Measurements from ENCODE around the gene WSCD1.

The WSCD1 gene

DNA sequence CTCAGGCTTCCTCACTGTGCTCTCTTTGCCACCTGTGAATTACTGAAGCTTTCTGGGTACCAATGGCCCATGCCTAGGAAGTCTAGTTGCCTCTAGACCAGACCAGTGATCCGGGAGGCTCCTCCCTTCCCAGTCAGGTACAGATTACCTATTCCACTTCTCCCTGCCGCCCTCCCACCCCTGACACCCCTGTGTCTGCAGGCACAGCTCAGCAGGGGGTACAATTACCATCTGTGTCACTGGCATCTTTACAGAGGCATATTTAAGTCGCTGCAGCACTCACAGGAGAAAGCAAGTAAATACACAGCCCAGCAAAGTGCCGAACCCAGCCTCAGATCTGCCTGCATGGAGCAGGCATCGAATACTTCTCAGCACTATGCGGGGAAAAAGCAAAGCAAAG lies 5.3 kb upstream of the WSCD1 start:
- no peak for DNase-seq (ENCODE audit: low read depth, low spot score)
- H3K4me3 ChIP-seq (ENCODE audit: low read depth, low read length) = no peak overlapping the region
- ChIA-PET CTCF (no interaction called here), POLR2A (no interaction called here)
- TF ChIP-seq CTCF (IDR thresholded peaks at IDR 0.05; ENCODE audit: insufficient read depth, low read length, missing control alignments) = no peak

DNA sequence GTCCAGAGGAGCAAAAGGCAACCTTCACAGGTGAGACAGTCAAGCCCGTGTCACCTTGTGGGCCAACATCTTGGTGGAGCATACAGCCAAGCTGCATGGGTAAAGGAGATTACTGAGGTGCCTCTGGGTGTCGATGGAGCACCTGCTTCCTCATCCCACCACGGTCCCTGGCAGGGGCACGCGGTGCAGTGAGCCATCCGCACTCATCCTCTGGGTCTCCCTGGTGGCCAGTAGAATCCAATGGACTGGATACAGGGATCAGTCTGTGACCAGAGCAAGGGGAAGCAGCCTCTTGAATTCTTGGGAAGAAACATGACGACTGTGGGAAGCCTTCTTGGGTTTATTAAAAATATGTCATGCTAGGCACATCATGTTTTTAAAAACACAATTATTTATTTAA lies 4.8 kb upstream of the WSCD1 start:
- POLR2A ChIA-PET = no interaction called here
- CTCF ChIA-PET = no interaction called here
- no peak for TF ChIP-seq CTCF (IDR thresholded peaks at IDR 0.05; ENCODE audit: insufficient read depth, low read length, missing control alignments)

DNA sequence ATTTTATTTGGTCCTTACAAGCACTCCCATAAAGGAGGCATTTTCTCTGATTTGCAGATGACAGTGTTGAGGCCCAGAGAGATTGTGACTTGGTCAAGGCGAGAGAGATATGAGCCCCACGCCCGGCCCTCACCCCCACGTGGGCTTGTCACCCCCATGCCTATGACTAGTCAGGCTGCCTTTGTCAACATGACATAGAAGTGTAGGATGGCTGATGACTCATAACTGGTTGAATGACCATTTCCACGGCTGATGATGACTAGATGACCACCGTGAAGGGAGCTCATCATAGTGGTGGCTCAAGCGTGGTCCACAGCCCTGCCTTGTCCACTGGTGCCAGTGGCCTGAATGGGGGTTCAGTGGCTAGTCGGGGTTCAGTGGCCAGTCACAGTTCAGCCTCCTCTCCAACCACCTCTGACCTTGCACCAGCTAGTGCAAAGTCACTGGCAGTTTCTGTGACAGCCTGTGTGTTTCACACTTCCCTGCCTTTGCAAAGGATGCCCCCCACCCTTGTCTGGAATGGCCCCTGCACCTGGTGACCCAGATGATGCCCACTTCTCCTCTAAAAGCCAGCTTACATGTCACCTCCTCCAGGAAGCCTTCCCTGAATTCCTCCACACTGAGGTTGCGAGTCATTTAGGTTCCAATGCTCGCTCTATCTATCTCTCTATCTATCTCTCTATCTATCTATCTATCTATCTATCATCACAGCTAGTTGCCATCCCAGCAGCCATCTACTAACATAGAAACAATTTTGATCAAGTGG lies 3.8 kb upstream of the WSCD1 start:
- ChIA-PET POLR2A (no interaction called here), CTCF (no interaction called here)
- H3K4me3 ChIP-seq (ENCODE audit: low read depth, low read length) = no peak overlapping the region
- no peak for TF ChIP-seq CTCF (IDR thresholded peaks at IDR 0.05; ENCODE audit: insufficient read depth, low read length, missing control alignments)
- no peak for DNase-seq (ENCODE audit: low read depth, low spot score)

More for the DNA sequence above, 4.8 kb upstream of the WSCD1 start:
- no peak overlapping the region for H3K4me3 ChIP-seq (ENCODE audit: low read depth, low read length)
- no peak for DNase-seq (ENCODE audit: low read depth, low spot score)

- DNase-seq (ENCODE audit: low read depth, low spot score) = no peak
- TF ChIP-seq CTCF (IDR thresholded peaks at IDR 0.05; ENCODE audit: insufficient read depth, low read length, missing control alignments) = no peak
- ChIA-PET POLR2A (no interaction called here), CTCF (no interaction called here)
- no peak overlapping the region for H3K4me3 ChIP-seq (ENCODE audit: low read depth, low read length)
These were observed 3.1 kb upstream of the WSCD1 start for GRCh38 chr17:6067060-6067459.

- CTCF ChIA-PET = no interaction called here
- POLR2A ChIA-PET = no interaction called here
- H3K4me3 ChIP-seq (ENCODE audit: low read depth, low read length) = no peak overlapping the region
- no peak for DNase-seq (ENCODE audit: low read depth, low spot score)
- no peak for TF ChIP-seq CTCF (IDR thresholded peaks at IDR 0.05; ENCODE audit: insufficient read depth, low read length, missing control alignments)
These were observed 292 bp downstream of the WSCD1 start for GRCh38 chr17:6070430-6070912.

DNA sequence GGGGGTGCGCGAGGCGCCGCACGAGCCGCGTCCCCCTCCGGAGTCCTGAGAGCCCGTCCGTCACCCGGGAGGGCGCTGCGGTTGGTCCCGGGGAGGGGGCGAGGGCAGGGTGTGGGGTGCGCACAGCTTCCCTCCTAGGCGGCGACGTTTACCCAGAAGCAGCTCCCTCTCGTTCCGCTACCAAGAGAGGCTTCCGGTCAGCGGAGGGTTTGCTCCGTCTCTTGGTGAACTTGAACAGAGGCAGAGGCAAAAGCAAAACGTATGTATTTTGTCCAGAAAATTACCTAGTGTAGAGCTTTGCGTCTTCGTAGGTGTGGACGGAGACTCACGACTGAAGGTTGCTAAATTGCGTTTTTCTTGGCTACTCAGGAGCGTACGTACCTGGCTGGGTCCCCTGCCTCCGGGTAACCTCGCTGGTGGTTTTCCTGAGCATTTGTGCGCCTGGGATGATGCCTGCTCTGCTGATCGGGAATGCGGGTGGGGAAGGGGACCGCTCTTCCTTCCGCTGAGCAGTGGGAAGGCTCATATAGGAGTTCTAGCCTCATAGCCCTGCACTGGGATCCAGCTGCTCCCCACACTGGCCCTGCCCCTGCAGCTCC lies 833 bp downstream of the WSCD1 start:
- H3K4me3 ChIP-seq (ENCODE audit: low read depth, low read length) = peak overlapping the region; percentile 15; the same call in 1 of the 2 replicates
- ChIA-PET CTCF (no interaction called here), POLR2A (no interaction called here)
- TF ChIP-seq CTCF (IDR thresholded peaks at IDR 0.05; ENCODE audit: insufficient read depth, low read length, missing control alignments) = no peak
- no peak for DNase-seq (ENCODE audit: low read depth, low spot score)

Measured in AG04449 (cell line).